GM18507 (cell line): ENCODE measurements around the gene ADGRF3.
A peak's percentile ranks its signal among the peaks of the same experiment; 100 is the strongest.
"Not testable (repeated sequence)": the region's sequence is repeated elsewhere in the genome, so short reads cannot be mapped to it uniquely, and the experiment has no call there.

Source experiments
- DNase-seq: peaks from one replicate; pipeline ENCODE4 v3.0.0; 2011; ENCODE audit warnings: low read depth; ENCODE audit not compliant: insufficient read length; ENCODE audit errors: extremely low spot score
- FAIRE-seq: peaks from 2 replicates; lab custom pipeline; 2011; peaks lifted over from hg19 to GRCh38; lab: Jason Lieb, UNC

Gene ADGRF3

GRCh38 chr2:26326514-26326913 is 20.1 kb downstream of the ADGRF3 start:
- no peak for DNase-seq
- no peak for FAIRE-seq

GRCh38 chr2:26325851-26326250 is 20.7 kb downstream of the ADGRF3 start:
- DNase-seq (no peak), FAIRE-seq (no peak)

GRCh38 chr2:26324903-26325302 is 21.7 kb downstream of the ADGRF3 start:
- FAIRE-seq, result no peak
- DNase-seq, result no peak

GRCh38 chr2:26324479-26324878 is 22.1 kb downstream of the ADGRF3 start:
- not testable (repeated sequence) for FAIRE-seq

DNA sequence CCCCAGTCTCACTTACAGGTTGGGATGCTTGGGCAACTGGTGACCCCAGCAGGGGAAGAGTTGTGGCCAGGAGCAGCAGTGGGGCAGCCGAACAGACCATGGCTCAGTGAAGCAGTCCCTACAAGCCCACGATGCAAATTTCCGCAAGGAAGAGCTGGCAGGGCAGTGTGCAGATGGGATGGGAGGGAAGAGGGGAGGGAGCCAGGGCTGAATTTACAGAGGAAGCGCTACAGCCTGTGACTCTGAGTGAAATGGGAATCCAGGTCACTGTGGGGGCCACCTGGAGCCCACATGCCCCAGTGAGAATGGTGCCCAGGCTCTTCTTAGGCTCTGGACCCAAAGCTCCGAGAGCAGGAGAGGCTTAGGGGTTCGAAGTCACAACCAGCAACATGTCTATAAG is 27.6 kb downstream of the ADGRF3 start:
- no peak for FAIRE-seq
- DNase-seq, result no peak

More at GRCh38 chr2:26324479-26324878, 22.1 kb downstream of the ADGRF3 start:
- not testable (repeated sequence) for DNase-seq

- FAIRE-seq, result no peak
- DNase-seq, result no peak
Measured at GRCh38 chr2:26317377-26318105, 29.0 kb downstream of the ADGRF3 start.

- FAIRE-seq, result no peak
- no peak for DNase-seq
Measured at GRCh38 chr2:26316845-26317244, 29.7 kb downstream of the ADGRF3 start.

GRCh38 chr2:26316041-26316440 is 30.5 kb downstream of the ADGRF3 start:
- DNase-seq (no peak), FAIRE-seq (peak; percentile 42)

GRCh38 chr2:26314243-26314642 is 32.3 kb downstream of the ADGRF3 start:
- no peak for FAIRE-seq
- DNase-seq, result no peak

DNA sequence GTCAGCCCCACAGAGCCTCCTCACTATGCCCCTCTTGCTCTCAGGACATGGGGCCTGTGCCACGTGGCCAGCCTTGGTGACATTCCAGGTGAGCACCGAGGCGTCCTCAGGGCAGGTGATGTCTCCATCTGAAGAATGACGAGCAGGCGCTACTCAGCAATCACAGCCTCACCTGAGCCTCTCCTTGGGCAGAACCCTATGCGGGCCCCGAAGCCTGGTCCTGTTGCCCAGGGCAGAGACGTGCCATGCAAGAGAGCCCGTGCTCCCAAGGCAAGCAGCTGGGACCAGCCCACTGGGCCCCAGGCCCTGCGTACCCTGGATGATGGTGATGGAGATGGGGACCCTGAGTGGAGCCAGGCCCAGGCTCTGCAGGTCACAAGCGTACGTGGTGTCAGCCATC is 33.1 kb downstream of the ADGRF3 start:
- no peak for FAIRE-seq
- DNase-seq, result no peak

DNA sequence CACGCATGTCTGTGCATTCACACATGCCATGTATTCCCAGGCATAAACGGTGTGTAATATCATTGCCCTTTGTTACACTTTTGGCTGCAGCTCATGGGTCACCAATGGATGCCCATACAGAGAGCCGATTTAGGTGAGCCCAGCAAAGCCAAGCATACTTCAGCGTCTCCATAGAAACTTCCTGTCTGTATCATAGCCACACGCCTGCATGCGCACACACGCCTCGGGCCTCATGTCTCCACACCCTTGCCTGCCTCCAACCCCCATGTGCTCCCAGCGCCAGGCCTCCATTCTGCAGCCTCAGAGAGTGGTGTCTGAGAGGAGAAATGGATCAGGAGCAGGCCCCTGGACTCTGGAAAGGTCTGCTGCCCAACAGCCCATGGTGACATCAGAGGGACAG is 34.1 kb downstream of the ADGRF3 start:
- DNase-seq, result no peak
- no peak for FAIRE-seq

GRCh38 chr2:26309921-26310320 is 36.7 kb downstream of the ADGRF3 start:
- FAIRE-seq (no peak), DNase-seq (no peak)

DNA sequence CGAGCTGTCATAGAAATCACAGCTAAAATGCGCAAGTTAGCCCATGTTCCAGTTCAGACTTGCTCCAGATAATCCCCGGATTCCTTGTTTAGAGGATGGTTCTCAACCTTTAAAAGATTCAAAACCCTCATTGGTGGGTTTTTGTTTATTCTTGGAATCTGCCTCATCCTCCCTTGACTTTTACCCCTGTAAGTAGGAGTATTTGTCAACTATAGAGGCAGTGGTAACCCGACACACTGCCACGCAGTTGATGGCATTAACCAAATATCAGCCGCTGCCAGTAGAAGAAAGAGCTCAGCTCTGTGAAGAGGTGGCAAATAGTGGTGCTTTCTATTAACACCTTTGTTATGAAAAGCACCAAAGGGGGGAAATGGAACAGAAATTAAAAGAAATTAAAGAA is 41.0 kb downstream of the ADGRF3 start:
- FAIRE-seq (no peak), DNase-seq (no peak)

DNA sequence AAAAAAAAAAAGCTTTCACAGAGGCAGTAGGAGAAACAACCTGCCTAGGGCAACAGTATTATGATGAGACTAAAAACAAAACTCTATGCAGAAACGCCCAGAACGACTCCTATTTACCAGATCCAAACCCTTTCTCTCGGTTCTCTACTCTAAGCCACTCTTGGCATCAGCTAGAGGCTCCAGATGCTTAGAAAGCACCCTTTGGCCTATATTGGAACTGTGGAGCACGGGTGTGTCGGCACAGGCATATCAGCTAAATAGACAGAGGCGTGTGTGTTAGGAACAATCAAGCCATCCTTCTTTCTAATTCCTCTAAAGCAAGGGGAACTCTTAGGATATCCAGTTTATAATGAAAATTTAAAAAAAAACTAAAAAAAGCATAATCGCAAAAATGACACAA is 41.5 kb downstream of the ADGRF3 start:
- DNase-seq, FAIRE-seq: not testable (repeated sequence)

GRCh38 chr2:26302846-26303245 is 43.7 kb downstream of the ADGRF3 start:
- no peak for DNase-seq
- no peak for FAIRE-seq

- no peak for DNase-seq
Measured at GRCh38 chr2:26300234-26300925, 46.2 kb downstream of the ADGRF3 start.

DNA sequence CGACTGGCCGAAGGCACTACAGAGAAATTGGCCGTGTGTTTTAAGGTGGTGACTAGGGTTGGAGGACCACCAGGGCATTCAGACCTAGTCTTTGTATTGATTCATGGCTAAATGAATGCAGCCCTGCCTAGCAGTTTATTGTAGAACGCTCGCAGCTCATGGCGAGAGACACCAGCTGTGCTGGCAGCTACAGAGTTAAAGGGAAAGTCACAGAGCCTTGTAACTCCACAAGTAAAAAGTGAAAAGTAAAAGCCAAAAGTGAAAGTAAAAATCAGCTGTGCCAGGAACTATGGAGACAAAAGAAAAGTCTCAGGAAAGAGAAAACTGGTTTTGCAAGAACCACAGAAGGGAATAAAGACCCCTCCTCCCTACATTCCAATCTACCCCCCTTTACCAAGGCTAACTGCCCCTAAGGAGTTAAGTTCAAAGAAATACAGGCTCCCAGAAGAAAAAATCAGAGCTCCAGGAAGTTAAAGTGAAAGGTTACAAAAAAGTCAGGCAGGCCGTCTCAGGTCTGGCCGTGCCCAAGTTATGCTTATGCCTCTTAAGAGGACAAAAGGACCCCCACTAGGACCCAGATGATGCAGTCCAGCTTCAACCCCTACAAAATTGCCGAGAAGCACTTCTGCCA is 47.0 kb downstream of the ADGRF3 start:
- DNase-seq, result no peak

More at GRCh38 chr2:26300234-26300925, 46.2 kb downstream of the ADGRF3 start:
- peak; percentile 51 for FAIRE-seq

GRCh38 chr2:26298638-26299393 is 47.8 kb downstream of the ADGRF3 start:
- FAIRE-seq (peak; percentile 62), DNase-seq (no peak)

More for the DNA sequence above, 47.0 kb downstream of the ADGRF3 start:
- peak; percentile 59 for FAIRE-seq

DNA sequence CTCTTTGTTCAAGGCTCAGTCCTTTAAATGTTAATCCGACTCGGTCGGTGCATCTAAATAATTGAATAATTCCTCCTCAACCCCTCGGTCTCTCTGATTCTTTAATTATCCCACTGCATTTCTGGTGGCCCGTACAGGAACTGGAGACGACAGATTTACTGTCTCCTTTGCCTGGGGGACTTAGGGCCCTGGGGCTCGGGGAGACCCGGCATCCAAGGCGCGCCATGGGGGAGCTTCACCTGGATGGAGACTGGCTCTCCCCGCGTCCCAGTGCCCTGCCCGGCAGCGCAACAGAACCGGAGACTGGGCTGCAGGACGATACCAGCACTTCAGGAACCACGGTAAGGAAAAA is 48.3 kb downstream of the ADGRF3 start:
- FAIRE-seq, result no peak
- DNase-seq, result no peak

DNA sequence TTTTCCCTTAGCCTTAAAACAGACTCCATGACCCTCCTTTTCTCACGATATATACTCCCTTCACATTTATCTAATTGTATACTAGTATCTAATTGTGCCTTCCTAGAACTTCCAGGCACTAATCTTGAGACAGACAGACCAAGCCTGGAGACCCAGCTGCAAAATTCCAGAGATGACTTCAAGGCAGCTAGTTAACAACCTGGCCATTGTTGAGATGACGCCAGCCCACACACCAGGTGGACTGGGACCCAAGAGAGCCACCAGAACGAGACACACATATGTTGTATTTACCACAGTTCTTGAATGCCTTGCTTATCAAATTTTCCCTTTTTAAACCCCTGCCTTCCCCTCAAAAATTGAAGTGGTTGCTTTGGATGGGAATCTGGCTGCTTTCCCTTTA is 49.5 kb downstream of the ADGRF3 start:
- FAIRE-seq (no peak), DNase-seq (no peak)
